SIG-M5 treated with dmso at 0.1 percent for 504 hours (cell line): Measurements from ENCODE around the gene RFX7.
A peak's percentile ranks its signal among the peaks of the same experiment; 100 is the strongest.

Experiments used
- DNase-seq: peaks from one replicate; lab custom pipeline; 2025; ENCODE audit not compliant: unreplicated experiment; lab: John Stamatoyannopoulos, UW

The RFX7 gene

GRCh38 chr15:56049577-56049976 lies 194.1 kb downstream of the RFX7 start:
- DNase-seq: no peak

- DNase-seq: no peak
Measured at GRCh38 chr15:56047354-56047753, 196.3 kb downstream of the RFX7 start.

GRCh38 chr15:56045068-56045748 lies 198.5 kb downstream of the RFX7 start:
- no peak for DNase-seq

DNA sequence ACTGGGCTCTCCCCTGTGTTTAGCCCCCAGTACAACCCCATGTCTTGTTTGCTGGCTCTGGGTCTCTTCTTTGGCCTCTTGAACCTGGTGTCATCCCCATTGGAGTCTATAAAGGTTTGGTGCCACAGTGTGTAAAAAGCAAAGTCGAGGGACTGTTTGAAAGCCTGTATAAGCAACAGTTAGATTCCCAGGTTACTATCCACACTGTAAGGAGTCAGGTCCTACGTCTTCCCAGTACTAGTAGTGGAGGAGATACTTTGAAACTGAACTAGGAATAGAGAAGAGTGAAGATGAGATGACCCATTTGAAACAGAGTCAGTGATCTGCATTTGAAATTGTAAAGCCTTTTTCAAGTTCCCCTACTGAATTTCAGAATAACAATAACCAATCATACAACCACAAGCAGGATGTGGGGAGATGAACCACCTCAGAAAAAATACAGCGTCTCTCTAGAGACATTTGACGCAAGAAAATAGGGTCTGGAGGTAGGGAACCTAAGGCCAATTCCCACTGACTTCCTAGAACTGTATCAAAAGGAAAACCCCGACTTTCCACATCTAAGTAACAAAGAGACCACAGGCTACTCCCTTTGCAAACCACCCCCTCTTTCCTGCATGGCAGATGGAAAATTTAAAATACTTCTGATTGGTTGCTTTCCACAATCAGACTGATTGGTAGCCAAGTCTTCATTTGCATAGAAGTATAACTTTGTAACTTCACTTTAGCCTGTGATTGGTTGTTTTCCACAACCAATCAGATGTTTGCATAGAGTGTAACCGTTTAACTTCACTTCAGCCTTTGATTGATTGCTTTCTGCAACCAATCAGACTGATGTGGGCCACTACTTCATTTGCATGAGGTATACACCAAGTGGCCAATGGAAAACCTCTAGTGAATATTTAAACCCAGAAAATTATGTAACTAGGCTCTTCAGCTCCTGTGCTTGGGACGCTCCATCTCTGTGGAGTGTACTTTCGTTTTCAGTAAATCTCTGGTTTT lies 200.4 kb downstream of the RFX7 start:
- DNase-seq: no peak

DNA sequence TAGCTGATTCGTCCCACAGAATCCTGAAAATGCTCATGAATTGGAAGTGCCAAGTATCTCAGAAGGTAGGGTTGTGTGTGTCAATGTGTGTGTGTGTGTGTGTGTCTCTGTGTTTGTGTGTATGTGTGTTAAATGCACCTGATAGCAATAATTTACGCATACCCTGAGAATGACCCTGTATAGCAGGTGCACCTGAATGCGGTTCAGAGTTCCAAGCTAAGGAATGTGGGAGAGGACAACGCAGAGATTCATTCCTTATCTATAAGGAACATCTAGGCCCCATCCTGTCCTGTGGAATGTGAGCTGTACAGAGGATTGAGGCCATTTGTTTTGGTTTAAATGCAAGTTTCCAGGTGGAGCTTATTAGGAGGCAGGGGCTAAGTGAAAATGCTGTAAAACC lies 201.2 kb downstream of the RFX7 start:
- DNase-seq: no peak

GRCh38 chr15:56042031-56042430 lies 201.6 kb downstream of the RFX7 start:
- no peak for DNase-seq

- no peak for DNase-seq
Measured at GRCh38 chr15:56040081-56041035, 203.3 kb downstream of the RFX7 start.

- no peak for DNase-seq
Measured at GRCh38 chr15:56038707-56039106, 205.0 kb downstream of the RFX7 start.

DNA sequence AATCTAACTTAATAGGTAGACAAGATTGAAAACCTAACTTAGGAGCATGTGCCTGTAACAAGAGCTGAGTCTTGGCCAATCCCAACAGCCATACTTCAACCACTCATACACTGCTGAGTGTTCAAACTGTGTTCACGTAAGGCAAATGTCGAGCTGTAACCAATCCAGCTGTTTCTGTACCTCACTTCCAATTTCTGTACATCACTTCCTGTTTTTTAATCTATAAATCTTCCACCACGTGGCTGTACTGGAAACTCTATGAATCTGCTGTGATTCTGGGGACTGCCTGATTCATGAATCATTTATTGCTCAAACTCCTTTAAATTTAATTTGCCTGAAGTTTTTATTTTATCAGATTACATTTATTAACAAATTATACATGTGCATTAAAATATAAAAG lies 205.7 kb downstream of the RFX7 start:
- peak; percentile 11 for DNase-seq
